Chondrocyte (in vitro differentiated cells): ENCODE measurements around the gene EMX2. TPM values are rescaled to one million over a fixed set of nuclear protein-coding genes. Genes with fewer than 3 reads are reported as not detected.

Source experiments
- DNase-seq: peaks from one replicate; pipeline ENCODE4 v3.0.0; 2021; ENCODE audit warnings: mixed read lengths, low spot score
- H3K27ac Mint-ChIP-seq: one replicate; pipeline ENCODE4 v1.8.0; 2021; ENCODE audit warnings: mild to moderate bottlenecking, moderate library complexity, mixed read lengths; ENCODE audit not compliant: unreplicated experiment
- H3K27me3 Mint-ChIP-seq: 2 replicates; pipeline ENCODE4 v1.8.0; 2021; ENCODE audit warnings: low read depth, mixed read lengths
- H3K36me3 Mint-ChIP-seq: 2 replicates; pipeline ENCODE4 v1.8.0; 2021; ENCODE audit warnings: low read depth, mixed read lengths
- H3K4me1 Mint-ChIP-seq: 2 replicates; pipeline ENCODE4 v1.8.0; 2021; ENCODE audit warnings: low read depth, mild to moderate bottlenecking, mixed read lengths
- H3K4me3 Mint-ChIP-seq: one replicate; pipeline ENCODE4 v1.8.0; 2021; ENCODE audit warnings: mild to moderate bottlenecking, moderate library complexity, mixed read lengths; ENCODE audit not compliant: unreplicated experiment
- H3K9me3 Mint-ChIP-seq: 2 replicates; pipeline ENCODE4 v1.8.0; 2021; ENCODE audit warnings: low read depth, mixed read lengths
- CTCF ChIP-seq: fragments of 200-600 bp; sonication (generic); IDR thresholded peaks from 2 replicates; pipeline ENCODE4 v1.5.0; 2021; ENCODE audit warnings: antibody characterized with exemption, mild to moderate bottlenecking, moderate library complexity
- total RNA-seq: library from RNA; stranded (reverse); gene quantifications from 3 replicates; pipeline ENCODE4 v1.2.1, GENCODE V29; 2021

Gene EMX2
- total RNA-seq, 1 donor from 2014 or later: not detected

GRCh38 chr10:117550076-117550475 is 7.5 kb downstream of the EMX2 start:
- Mint-ChIP-seq H3K4me1 (peaks cover 22% of the 10 kb centered on the region), H3K27ac (no peak overlapping the region), H3K9me3 (no peaks in the 10 kb centered on the region), H3K27me3 (peaks cover 87% of the 10 kb centered on the region), H3K4me3 (no peak overlapping the region), H3K36me3 (peaks cover 4% of the 10 kb centered on the region)
- no peak for DNase-seq
- TF ChIP-seq CTCF: no peak

- H3K4me1 Mint-ChIP-seq: peaks cover 22% of the 10 kb centered on the region
- H3K27ac Mint-ChIP-seq: no peak overlapping the region
- no peaks in the 10 kb centered on the region for H3K9me3 Mint-ChIP-seq
- DNase-seq: no peak
- peaks cover 4% of the 10 kb centered on the region for H3K36me3 Mint-ChIP-seq
- H3K4me3 Mint-ChIP-seq: no peak overlapping the region
- H3K27me3 Mint-ChIP-seq: peaks cover 90% of the 10 kb centered on the region
- TF ChIP-seq CTCF: no peak
Measured at GRCh38 chr10:117550599-117551329, 8.2 kb downstream of the EMX2 start.

GRCh38 chr10:117551330-117552155 is 9.0 kb downstream of the EMX2 start:
- Mint-ChIP-seq H3K36me3 (peaks cover 2% of the 10 kb centered on the region), H3K9me3 (no peaks in the 10 kb centered on the region), H3K4me3 (no peak overlapping the region), H3K4me1 (peaks cover 16% of the 10 kb centered on the region), H3K27me3 (peaks cover 89% of the 10 kb centered on the region), H3K27ac (no peak overlapping the region)
- no peak for DNase-seq
- no peak for TF ChIP-seq CTCF

- no peak for DNase-seq
- Mint-ChIP-seq H3K4me1 (peaks cover 16% of the 10 kb centered on the region), H3K9me3 (no peaks in the 10 kb centered on the region), H3K36me3 (peaks cover 2% of the 10 kb centered on the region), H3K4me3 (no peak overlapping the region), H3K27ac (no peak overlapping the region), H3K27me3 (peaks cover 82% of the 10 kb centered on the region)
- TF ChIP-seq CTCF: no peak
Measured at GRCh38 chr10:117552156-117552631, 9.6 kb downstream of the EMX2 start.

- no peak for TF ChIP-seq CTCF
Measured at GRCh38 chr10:117552701-117553141, 10.2 kb downstream of the EMX2 start.

More at GRCh38 chr10:117552701-117553141, 10.2 kb downstream of the EMX2 start:
- Mint-ChIP-seq H3K27me3 (peaks cover 77% of the 10 kb centered on the region), H3K4me3 (no peak overlapping the region), H3K27ac (no peak overlapping the region), H3K36me3 (peaks cover 2% of the 10 kb centered on the region), H3K4me1 (peaks cover 14% of the 10 kb centered on the region), H3K9me3 (no peaks in the 10 kb centered on the region)
- no peak for DNase-seq
